Small intestine (tissue), 7 donors: ENCODE data around the gene UVSSA. TPM values are rescaled to one million over a fixed set of nuclear protein-coding genes. Genes with fewer than 3 reads are reported as not detected.

Source experiments
- DNase-seq, 2 donors: peaks; one replicate each; pipeline versions ENCODE4 v3.0.0 to v3.0.0-alpha.2; 2013
- FAIRE-seq: peaks from 2 replicates; lab custom pipeline; 2012; peaks lifted over from hg19 to GRCh38; lab: Jason Lieb, UNC
- H3K27ac ChIP-seq, 3 donors: one replicate each; pipeline ENCODE4 v1.5.1; 2013; ENCODE audit warnings: low read length in 2 of 3, mild to moderate bottlenecking in 2 of 3, control low read depth in 1 of 3, inconsistent platforms in 1 of 3, low read depth in 1 of 3, moderate library complexity in 1 of 3
- H3K27me3 ChIP-seq, 3 donors: one replicate each; pipeline ENCODE4 v1.6.1; 2013; ENCODE audit warnings: low read length in 3 of 3, inconsistent platforms in 1 of 3; ENCODE audit not compliant: control insufficient read depth in 3 of 3, insufficient read depth in 3 of 3
- H3K36me3 ChIP-seq, 3 donors: one replicate each; pipeline ENCODE4 v1.6.1; 2013; ENCODE audit warnings: low read length in 3 of 3, inconsistent platforms in 1 of 3, low read depth in 1 of 3, mild to moderate bottlenecking in 1 of 3, moderate library complexity in 1 of 3; ENCODE audit not compliant: control insufficient read depth in 3 of 3, insufficient read depth in 2 of 3
- H3K4me1 ChIP-seq, 3 donors: one replicate each; pipeline ENCODE4 v1.6.1; 2013; ENCODE audit warnings: low read length in 2 of 3, inconsistent platforms in 1 of 3, low read depth in 1 of 3, mild to moderate bottlenecking in 1 of 3, moderate library complexity in 1 of 3; ENCODE audit not compliant: control insufficient read depth in 3 of 3, insufficient read depth in 2 of 3
- H3K4me3 ChIP-seq, 3 donors: one replicate each; pipeline ENCODE4 v1.5.1; 2013; ENCODE audit warnings: low read length in 3 of 3, control low read depth in 1 of 3, inconsistent platforms in 1 of 3, low read depth in 1 of 3, mild to moderate bottlenecking in 1 of 3, moderate library complexity in 1 of 3
- H3K9me3 ChIP-seq, 2 donors: one replicate each; pipeline ENCODE4 v1.6.1; 2013; ENCODE audit warnings: low read depth in 1 of 2, low read length in 1 of 2; ENCODE audit not compliant: control insufficient read depth in 2 of 2, insufficient read depth in 1 of 2
- WGBS, 3 donors: extraction: QIAGEN DNeasy Blood & Tissue Kit; methylation state at CpG; one replicate each; pipeline ENCODE4 v1.1.7; 2013; 5-methylcytosine and 5-hydroxymethylcytosine counted together
- polyA plus RNA-seq, 4 donors: library from polyadenylated mRNA; stranded (reverse) in 3 of 4; unstranded in 1 of 4; fragments of 200-250 nt in 3 of 4; fragments of 120-200 nt in 1 of 4; gene quantifications; one replicate each; pipeline versions ENCODE4 v1.2.1 to v1.2.3, GENCODE V29; 2013
- donor health status: healthy with polysubstance abuse.
- donor health status: control.
- donor health status: control.
- donor health status: Bipolar disorder and iron deficiency.
- donor health status: healthy.

The UVSSA gene
- polyA plus RNA-seq, 4 donors: 8.5 to 20.3 (median 9.8) TPM

- DNase-seq (peak in 1 of 2 donors; percentile 28), FAIRE-seq (no peak)
- peak overlapping the region in 2 of 3 donors; percentile 80 to 86 for H3K27ac ChIP-seq
- no peak overlapping the region for H3K4me3 ChIP-seq
- 93 to 97% (median 96%) methylated on average over 13 of the region's 13 CpGs for WGBS, 3 donors
- peaks cover 0 to 7% of the 10 kb centered on the region in 2 donors for H3K9me3 ChIP-seq
- peaks cover 0 to 43% (median 4%) of the 10 kb centered on the region in 3 donors for H3K36me3 ChIP-seq
- H3K27me3 ChIP-seq: no peaks in the 10 kb centered on the region
- H3K4me1 ChIP-seq: peaks cover 5 to 19% (median 17%) of the 10 kb centered on the region in 3 donors
Measured at GRCh38 chr4:1305261-1305711, 41.7 kb upstream of the UVSSA start.

- FAIRE-seq (no peak), DNase-seq (peak; percentile 30 to 90)
- H3K27me3 ChIP-seq: no peaks in the 10 kb centered on the region
- peaks cover 0 to 7% of the 10 kb centered on the region in 2 donors for H3K9me3 ChIP-seq
- H3K36me3 ChIP-seq: peaks cover 0 to 41% (median 3%) of the 10 kb centered on the region in 3 donors
- no peak overlapping the region for H3K4me3 ChIP-seq
- peak overlapping the region in 2 of 3 donors; percentile 80 to 86 for H3K27ac ChIP-seq
- 50 to 64% (median 52%) methylated on average over 17 of the region's 17 CpGs for WGBS, 3 donors
- H3K4me1 ChIP-seq: peaks cover 5 to 19% (median 18%) of the 10 kb centered on the region in 3 donors
Measured at GRCh38 chr4:1305781-1306455, 41.1 kb upstream of the UVSSA start.

GRCh38 chr4:1307951-1308735, 38.9 kb upstream of the UVSSA start:
- H3K27ac ChIP-seq: no peak overlapping the region
- DNase-seq (no peak), FAIRE-seq (no peak)
- H3K9me3 ChIP-seq: peaks cover 0 to 7% of the 10 kb centered on the region in 2 donors
- H3K36me3 ChIP-seq: peaks cover 2 to 57% (median 3%) of the 10 kb centered on the region in 3 donors
- no peaks in the 10 kb centered on the region for H3K27me3 ChIP-seq
- peaks cover 5 to 19% (median 18%) of the 10 kb centered on the region in 3 donors for H3K4me1 ChIP-seq
- H3K4me3 ChIP-seq: no peak overlapping the region
- 95 to 97% (median 95%) methylated on average over 34 of the region's 34 CpGs for WGBS, 3 donors

- DNase-seq (peak; percentile 32 to 93), FAIRE-seq (no peak)
- peak overlapping the region in 2 of 3 donors; percentile 9 to 45 for H3K4me3 ChIP-seq
- peaks cover 0 to 64% (median 4%) of the 10 kb centered on the region in 3 donors for H3K36me3 ChIP-seq
- H3K27me3 ChIP-seq: no peaks in the 10 kb centered on the region
- WGBS, 3 donors: 22 to 70% (median 34%) methylated on average over 35 to 36 of the region's 36 CpGs
- peaks cover 5 to 19% (median 18%) of the 10 kb centered on the region in 3 donors for H3K4me1 ChIP-seq
- peak overlapping the region in 2 of 3 donors; percentile 62 to 71 for H3K27ac ChIP-seq
- H3K9me3 ChIP-seq: peaks cover 0 to 7% of the 10 kb centered on the region in 2 donors
Measured at GRCh38 chr4:1309261-1310010, 37.6 kb upstream of the UVSSA start.

GRCh38 chr4:1310031-1310795, 36.8 kb upstream of the UVSSA start:
- H3K4me1 ChIP-seq: peaks cover 3 to 18% (median 18%) of the 10 kb centered on the region in 3 donors
- H3K4me3 ChIP-seq: peak overlapping the region in 1 of 3 donors; percentile 45
- H3K36me3 ChIP-seq: peaks cover 0 to 68% (median 6%) of the 10 kb centered on the region in 3 donors
- 80 to 92% (median 87%) methylated on average over 31 to 32 of the region's 32 CpGs for WGBS, 3 donors
- no peak for DNase-seq
- H3K9me3 ChIP-seq: peaks cover 0 to 7% of the 10 kb centered on the region in 2 donors
- no peaks in the 10 kb centered on the region for H3K27me3 ChIP-seq
- FAIRE-seq: no peak
- peak overlapping the region in 2 of 3 donors; percentile 9 to 62 for H3K27ac ChIP-seq

GRCh38 chr4:1310796-1311631, 36.0 kb upstream of the UVSSA start:
- Histone ChIP-seq H3K4me1 (peaks cover 0 to 15% (median 10%) of the 10 kb centered on the region in 3 donors), H3K9me3 (peaks cover 0 to 6% of the 10 kb centered on the region in 2 donors), H3K4me3 (no peak overlapping the region), H3K27me3 (no peaks in the 10 kb centered on the region), H3K27ac (peak overlapping the region in 2 of 3 donors; percentile 29 to 42), H3K36me3 (peaks cover 0 to 66% (median 6%) of the 10 kb centered on the region in 3 donors)
- DNase-seq (no peak), FAIRE-seq (no peak)
- 75 to 91% (median 80%) methylated on average over 47 to 49 of the region's 49 CpGs for WGBS, 3 donors
